ENCODE data around the gene SPARCL1.
"Not testable (repeated sequence)": the region's sequence is repeated elsewhere in the genome, so short reads cannot be mapped to it uniquely, and the experiment has no call there.

The SPARCL1 gene

GRCh38 chr4:87430038-87430437 lies 99.1 kb downstream of the SPARCL1 start:
- no peak overlapping the region for H3K4me3 ChIP-seq (replicated peaks; ENCODE audit: low read depth, low read length)
- H3K27me3 ChIP-seq (replicated peaks; ENCODE audit: control insufficient read depth, insufficient read depth, low read length), result no peaks in the 10 kb centered on the region
- no peak for DNase-seq (ENCODE audit: extremely low read depth, insufficient read length)
- TF ChIP-seq CTCF (IDR thresholded peaks at IDR 0.05; ENCODE audit: insufficient read depth, low read length, poor library complexity, severe bottlenecking), result no peak
- H3K36me3 ChIP-seq (ENCODE audit: control insufficient read depth, insufficient read depth, low read length), result no peaks in the 10 kb centered on the region

- DNase-seq (ENCODE audit: extremely low read depth, insufficient read length), result no peak
- H3K27me3 ChIP-seq (replicated peaks; ENCODE audit: control insufficient read depth, insufficient read depth, low read length), result no peaks in the 10 kb centered on the region
- no peak overlapping the region for H3K4me3 ChIP-seq (replicated peaks; ENCODE audit: low read depth, low read length)
- no peaks in the 10 kb centered on the region for H3K36me3 ChIP-seq (ENCODE audit: control insufficient read depth, insufficient read depth, low read length)
- TF ChIP-seq CTCF (IDR thresholded peaks at IDR 0.05; ENCODE audit: insufficient read depth, low read length, poor library complexity, severe bottlenecking), result no peak
Measured at GRCh38 chr4:87428979-87429378, 100.2 kb downstream of the SPARCL1 start.

GRCh38 chr4:87427518-87427868 lies 101.7 kb downstream of the SPARCL1 start:
- no peak overlapping the region for H3K4me3 ChIP-seq (replicated peaks; ENCODE audit: low read depth, low read length)
- no peaks in the 10 kb centered on the region for H3K36me3 ChIP-seq (ENCODE audit: control insufficient read depth, insufficient read depth, low read length)
- DNase-seq (ENCODE audit: extremely low read depth, insufficient read length), result no peak
- H3K27me3 ChIP-seq (replicated peaks; ENCODE audit: control insufficient read depth, insufficient read depth, low read length), result no peaks in the 10 kb centered on the region
- TF ChIP-seq CTCF (IDR thresholded peaks at IDR 0.05; ENCODE audit: insufficient read depth, low read length, poor library complexity, severe bottlenecking), result no peak

- Histone ChIP-seq H3K36me3 (ENCODE audit: control insufficient read depth, insufficient read depth, low read length) (no peaks in the 10 kb centered on the region), H3K4me3 (replicated peaks; ENCODE audit: low read depth, low read length) (no peak overlapping the region)
- no peak for DNase-seq (ENCODE audit: extremely low read depth, insufficient read length)
Measured at GRCh38 chr4:87426865-87427517, 102.2 kb downstream of the SPARCL1 start.

GRCh38 chr4:87425711-87426110 lies 103.5 kb downstream of the SPARCL1 start:
- DNase-seq (ENCODE audit: extremely low read depth, insufficient read length), result no peak
- Histone ChIP-seq H3K4me3 (replicated peaks; ENCODE audit: low read depth, low read length) (no peak overlapping the region), H3K27me3 (replicated peaks; ENCODE audit: control insufficient read depth, insufficient read depth, low read length) (no peaks in the 10 kb centered on the region), H3K36me3 (ENCODE audit: control insufficient read depth, insufficient read depth, low read length) (no peaks in the 10 kb centered on the region)
- no peak for TF ChIP-seq CTCF (IDR thresholded peaks at IDR 0.05; ENCODE audit: insufficient read depth, low read length, poor library complexity, severe bottlenecking)

More at GRCh38 chr4:87426865-87427517, 102.2 kb downstream of the SPARCL1 start:
- no peak for TF ChIP-seq CTCF (IDR thresholded peaks at IDR 0.05; ENCODE audit: insufficient read depth, low read length, poor library complexity, severe bottlenecking)
- H3K27me3 ChIP-seq (replicated peaks; ENCODE audit: control insufficient read depth, insufficient read depth, low read length), result no peaks in the 10 kb centered on the region

GRCh38 chr4:87424099-87424543 lies 105.1 kb downstream of the SPARCL1 start:
- not testable (repeated sequence) for H3K4me3 ChIP-seq (replicated peaks; ENCODE audit: low read depth, low read length); DNase-seq (ENCODE audit: extremely low read depth, insufficient read length); H3K36me3 ChIP-seq (ENCODE audit: control insufficient read depth, insufficient read depth, low read length)

More at GRCh38 chr4:87424099-87424543, 105.1 kb downstream of the SPARCL1 start:
- not testable (repeated sequence) for H3K27me3 ChIP-seq (replicated peaks; ENCODE audit: control insufficient read depth, insufficient read depth, low read length)

All from GM06990 (cell line).